ENCODE measurements around the gene ABCA12.

Gene ABCA12

GRCh38 chr2:215029936-215030335, 108.5 kb downstream of the ABCA12 start:
- Mint-ChIP-seq H3K4me1 (no peaks in the 10 kb centered on the region), H3K27ac (no peak overlapping the region), H3K36me3 (no peaks in the 10 kb centered on the region), H3K9me3 (no peaks in the 10 kb centered on the region), H3K4me3 (no peak overlapping the region)
- DNase-seq (ENCODE audit: low spot score in 2 of 2) (no peak), ATAC-seq (no peak)

GRCh38 chr2:215028231-215028630, 110.2 kb downstream of the ABCA12 start:
- Mint-ChIP-seq H3K27ac (no peak overlapping the region), H3K4me3 (no peak overlapping the region), H3K4me1 (no peaks in the 10 kb centered on the region), H3K9me3 (no peaks in the 10 kb centered on the region), H3K36me3 (no peaks in the 10 kb centered on the region)
- DNase-seq (ENCODE audit: low spot score in 2 of 2) (no peak), ATAC-seq (no peak)

- Mint-ChIP-seq H3K4me1 (no peaks in the 10 kb centered on the region), H3K36me3 (no peaks in the 10 kb centered on the region), H3K9me3 (no peaks in the 10 kb centered on the region), H3K4me3 (no peak overlapping the region), H3K27ac (no peak overlapping the region)
- ATAC-seq (no peak), DNase-seq (ENCODE audit: low spot score in 2 of 2) (no peak)
These were observed 110.6 kb downstream of the ABCA12 start for GRCh38 chr2:215027779-215028178.

GRCh38 chr2:215022910-215023309, 115.5 kb downstream of the ABCA12 start:
- Mint-ChIP-seq H3K27ac (no peak overlapping the region), H3K36me3 (no peaks in the 10 kb centered on the region), H3K4me3 (no peak overlapping the region), H3K4me1 (no peaks in the 10 kb centered on the region), H3K9me3 (no peaks in the 10 kb centered on the region)
- DNase-seq (ENCODE audit: low spot score in 2 of 2) (no peak), ATAC-seq (no peak)

- Mint-ChIP-seq H3K27ac (no peak overlapping the region), H3K36me3 (no peaks in the 10 kb centered on the region), H3K4me1 (no peaks in the 10 kb centered on the region), H3K4me3 (no peak overlapping the region), H3K9me3 (no peaks in the 10 kb centered on the region)
- DNase-seq (ENCODE audit: low spot score in 2 of 2) (no peak), ATAC-seq (no peak)
These were observed 116.0 kb downstream of the ABCA12 start for GRCh38 chr2:215022418-215022817.

GRCh38 chr2:215020283-215020682, 118.1 kb downstream of the ABCA12 start:
- DNase-seq (ENCODE audit: low spot score in 2 of 2) (no peak), ATAC-seq (peak; percentile 67)
- no peaks in the 10 kb centered on the region for H3K9me3 Mint-ChIP-seq

GRCh38 chr2:215019521-215020145, 118.8 kb downstream of the ABCA12 start:
- Mint-ChIP-seq H3K4me3 (no peak overlapping the region), H3K4me1 (no peaks in the 10 kb centered on the region), H3K36me3 (no peaks in the 10 kb centered on the region), H3K27ac (no peak overlapping the region), H3K9me3 (no peaks in the 10 kb centered on the region)
- ATAC-seq = no peak
- no peak for DNase-seq (ENCODE audit: low spot score in 2 of 2)

More at GRCh38 chr2:215020283-215020682, 118.1 kb downstream of the ABCA12 start:
- Mint-ChIP-seq H3K27ac (no peak overlapping the region), H3K4me3 (no peak overlapping the region), H3K4me1 (no peaks in the 10 kb centered on the region), H3K36me3 (no peaks in the 10 kb centered on the region)

- DNase-seq (ENCODE audit: low spot score in 2 of 2) = no peak
- Mint-ChIP-seq H3K36me3 (no peaks in the 10 kb centered on the region), H3K4me1 (no peaks in the 10 kb centered on the region), H3K4me3 (no peak overlapping the region), H3K9me3 (no peaks in the 10 kb centered on the region), H3K27ac (no peak overlapping the region)
- ATAC-seq = no peak
These were observed 119.3 kb downstream of the ABCA12 start for GRCh38 chr2:215019085-215019484.

GRCh38 chr2:215015421-215015820, 123.0 kb downstream of the ABCA12 start:
- Mint-ChIP-seq H3K9me3 (no peaks in the 10 kb centered on the region), H3K27ac (no peak overlapping the region)
- ATAC-seq = no peak

GRCh38 chr2:215010390-215010789, 128.0 kb downstream of the ABCA12 start:
- Mint-ChIP-seq H3K36me3 (no peaks in the 10 kb centered on the region), H3K9me3 (no peaks in the 10 kb centered on the region), H3K27ac (no peak overlapping the region), H3K4me3 (no peak overlapping the region), H3K4me1 (no peaks in the 10 kb centered on the region)
- ATAC-seq = no peak
- no peak for DNase-seq (ENCODE audit: low spot score in 2 of 2)

More at GRCh38 chr2:215015421-215015820, 123.0 kb downstream of the ABCA12 start:
- DNase-seq (ENCODE audit: low spot score in 2 of 2) = no peak
- Mint-ChIP-seq H3K36me3 (no peaks in the 10 kb centered on the region), H3K4me1 (no peaks in the 10 kb centered on the region), H3K4me3 (no peak overlapping the region)

GRCh38 chr2:215003001-215003400, 135.4 kb downstream of the ABCA12 start:
- DNase-seq (ENCODE audit: low spot score in 2 of 2) (no peak), ATAC-seq (no peak)
- Mint-ChIP-seq H3K27ac (no peak overlapping the region), H3K4me3 (no peak overlapping the region), H3K4me1 (no peaks in the 10 kb centered on the region), H3K9me3 (no peaks in the 10 kb centered on the region), H3K36me3 (no peaks in the 10 kb centered on the region)

- H3K36me3 Mint-ChIP-seq = no peaks in the 10 kb centered on the region
- H3K27ac Mint-ChIP-seq = no peak overlapping the region
- H3K9me3 Mint-ChIP-seq = no peaks in the 10 kb centered on the region
- ATAC-seq (no peak), DNase-seq (ENCODE audit: low spot score in 2 of 2) (no peak)
- no peaks in the 10 kb centered on the region for H3K4me1 Mint-ChIP-seq
- no peak overlapping the region for H3K4me3 Mint-ChIP-seq
These were observed 135.9 kb downstream of the ABCA12 start for GRCh38 chr2:215002500-215002899.

GRCh38 chr2:215000721-215001120, 137.7 kb downstream of the ABCA12 start:
- ATAC-seq (no peak), DNase-seq (ENCODE audit: low spot score in 2 of 2) (no peak)
- H3K36me3 Mint-ChIP-seq = no peaks in the 10 kb centered on the region
- H3K4me3 Mint-ChIP-seq = no peak overlapping the region
- no peaks in the 10 kb centered on the region for H3K9me3 Mint-ChIP-seq
- H3K4me1 Mint-ChIP-seq = no peaks in the 10 kb centered on the region
- H3K27ac Mint-ChIP-seq = no peak overlapping the region

GRCh38 chr2:214995926-214996670, 142.3 kb downstream of the ABCA12 start:
- no peak overlapping the region for H3K27ac Mint-ChIP-seq
- no peaks in the 10 kb centered on the region for H3K4me1 Mint-ChIP-seq
- H3K4me3 Mint-ChIP-seq = no peak overlapping the region
- DNase-seq (ENCODE audit: low spot score in 2 of 2) (no peak), ATAC-seq (no peak)
- H3K9me3 Mint-ChIP-seq = no peaks in the 10 kb centered on the region
- no peaks in the 10 kb centered on the region for H3K36me3 Mint-ChIP-seq

- H3K4me1 Mint-ChIP-seq = no peaks in the 10 kb centered on the region
These were observed 143.0 kb downstream of the ABCA12 start for GRCh38 chr2:214995409-214995808.

GRCh38 chr2:214992911-214993310, 145.5 kb downstream of the ABCA12 start:
- no peaks in the 10 kb centered on the region for H3K9me3 Mint-ChIP-seq
- DNase-seq (ENCODE audit: low spot score in 2 of 2) (no peak), ATAC-seq (no peak)
- H3K36me3 Mint-ChIP-seq = no peaks in the 10 kb centered on the region
- H3K4me1 Mint-ChIP-seq = no peaks in the 10 kb centered on the region
- no peak overlapping the region for H3K4me3 Mint-ChIP-seq
- no peak overlapping the region for H3K27ac Mint-ChIP-seq

More at GRCh38 chr2:214995409-214995808, 143.0 kb downstream of the ABCA12 start:
- DNase-seq (ENCODE audit: low spot score in 2 of 2) = no peak
- no peak overlapping the region for H3K27ac Mint-ChIP-seq
- H3K36me3 Mint-ChIP-seq = no peaks in the 10 kb centered on the region
- ATAC-seq = no peak
- H3K9me3 Mint-ChIP-seq = no peaks in the 10 kb centered on the region
- H3K4me3 Mint-ChIP-seq = no peak overlapping the region

Measured in stimulated activated effector memory CD8-positive, alpha-beta T cell treated with anti-CD3 and anti-CD28 coated beads, Interleukin-12 subunit alpha, Interleukin-12 subunit beta, amount 100 ng/mL, for 72 hours (primary cell).